GM19023 (cell line): ENCODE data around the gene TRDN.

Experiments used
- ATAC-seq: cut with Tn5 transposase; IDR thresholded peaks from one replicate; pipeline ENCODE4 v1.9.1; 2021; ENCODE audit warnings: mild to moderate bottlenecking, moderate library complexity; ENCODE audit not compliant: unreplicated experiment

Gene TRDN

GRCh38 chr6:123636782-123637181 lies at the start of gene TRDN:
Gene TRDN (minus strand): TSS chr6:123636950. CDS start chr6:123636775, 175 bp downstream.
- no peak for ATAC-seq

- ATAC-seq = no peak
Measured at GRCh38 chr6:123681957-123682462, 45.3 kb upstream of the TRDN start.

- ATAC-seq = no peak
Measured at GRCh38 chr6:123677897-123678296, 41.1 kb upstream of the TRDN start.

- ATAC-seq = no peak
Measured at GRCh38 chr6:123676793-123677192, 40.0 kb upstream of the TRDN start.

- ATAC-seq = no peak
Measured at GRCh38 chr6:123668965-123669591, 32.3 kb upstream of the TRDN start.

- ATAC-seq = no peak
Measured at GRCh38 chr6:123668063-123668462, 31.3 kb upstream of the TRDN start.

- ATAC-seq = no peak
Measured at GRCh38 chr6:123663436-123663835, 26.7 kb upstream of the TRDN start.

- ATAC-seq = no peak
Measured at GRCh38 chr6:123662757-123663156, 26.0 kb upstream of the TRDN start.

GRCh38 chr6:123661105-123661891 lies 24.5 kb upstream of the TRDN start:
- no peak for ATAC-seq

- no peak for ATAC-seq
Measured at GRCh38 chr6:123659960-123660748, 23.4 kb upstream of the TRDN start.

- ATAC-seq = no peak
Measured at GRCh38 chr6:123658848-123659247, 22.1 kb upstream of the TRDN start.

- ATAC-seq = peak; percentile 83
Measured at GRCh38 chr6:123655521-123656306, 19.0 kb upstream of the TRDN start.

- ATAC-seq = no peak
Measured at GRCh38 chr6:123648723-123649122, 12.0 kb upstream of the TRDN start.

GRCh38 chr6:123648020-123648580 lies 11.3 kb upstream of the TRDN start:
- ATAC-seq = no peak

- ATAC-seq = no peak
Measured at GRCh38 chr6:123641497-123641896, 4.7 kb upstream of the TRDN start.

GRCh38 chr6:123640567-123641187 lies 3.9 kb upstream of the TRDN start:
- no peak for ATAC-seq

- no peak for ATAC-seq
Measured at GRCh38 chr6:123638865-123639264, 2.1 kb upstream of the TRDN start.

GRCh38 chr6:123636282-123636681 lies 468 bp downstream of the TRDN start:
- no peak for ATAC-seq

GRCh38 chr6:123635567-123635966 lies 1.2 kb downstream of the TRDN start:
- ATAC-seq = no peak

- no peak for ATAC-seq
Measured at GRCh38 chr6:123635144-123635543, 1.6 kb downstream of the TRDN start.
